ENCODE data around the gene DOK6.

DNA sequence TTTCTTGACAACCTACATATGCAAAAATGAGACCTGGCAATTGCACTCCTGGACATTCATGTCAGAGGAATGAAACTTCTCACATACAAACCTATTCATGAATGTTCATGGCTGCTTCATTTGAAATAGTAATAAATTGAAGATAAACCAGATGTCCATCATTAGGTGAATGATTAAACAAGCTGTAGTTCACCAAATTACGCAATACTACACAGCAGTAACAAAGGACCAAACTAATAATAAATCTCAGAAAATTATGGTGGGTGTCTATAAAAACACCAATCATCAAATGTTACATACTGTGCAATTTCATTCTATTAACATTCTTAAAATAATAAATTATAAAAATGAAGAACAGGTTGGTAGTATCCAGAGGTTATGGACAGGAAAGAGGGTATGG, 13.5 kb downstream of the DOK6 start:
- TF ChIP-seq, protein P1, sequence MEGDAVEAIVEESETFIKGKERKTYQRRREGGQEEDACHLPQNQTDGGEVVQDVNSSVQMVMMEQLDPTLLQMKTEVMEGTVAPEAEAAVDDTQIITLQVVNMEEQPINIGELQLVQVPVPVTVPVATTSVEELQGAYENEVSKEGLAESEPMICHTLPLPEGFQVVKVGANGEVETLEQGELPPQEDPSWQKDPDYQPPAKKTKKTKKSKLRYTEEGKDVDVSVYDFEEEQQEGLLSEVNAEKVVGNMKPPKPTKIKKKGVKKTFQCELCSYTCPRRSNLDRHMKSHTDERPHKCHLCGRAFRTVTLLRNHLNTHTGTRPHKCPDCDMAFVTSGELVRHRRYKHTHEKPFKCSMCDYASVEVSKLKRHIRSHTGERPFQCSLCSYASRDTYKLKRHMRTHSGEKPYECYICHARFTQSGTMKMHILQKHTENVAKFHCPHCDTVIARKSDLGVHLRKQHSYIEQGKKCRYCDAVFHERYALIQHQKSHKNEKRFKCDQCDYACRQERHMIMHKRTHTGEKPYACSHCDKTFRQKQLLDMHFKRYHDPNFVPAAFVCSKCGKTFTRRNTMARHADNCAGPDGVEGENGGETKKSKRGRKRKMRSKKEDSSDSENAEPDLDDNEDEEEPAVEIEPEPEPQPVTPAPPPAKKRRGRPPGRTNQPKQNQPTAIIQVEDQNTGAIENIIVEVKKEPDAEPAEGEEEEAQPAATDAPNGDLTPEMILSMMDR (IDR thresholded peaks at IDR 0.05 in 4 of 5, conservative IDR thresholded peaks at IDR 0.05 in 1 of 5): no peak
- no peak for TF ChIP-seq POLR2A (IDR thresholded peaks at IDR 0.05)
